Urinary bladder (tissue), 4 donors: Measurements from ENCODE around the gene AMBP. TPM values are rescaled to one million over a fixed set of nuclear protein-coding genes. Genes with fewer than 3 reads are reported as not detected.

Source experiments
- DNase-seq: peaks from one replicate; pipeline ENCODE4 v3.0.0-alpha.2; 2015; ENCODE audit errors: extremely low spot score
- H3K27ac ChIP-seq: one replicate; pipeline ENCODE4 v1.5.1; 2013; ENCODE audit warnings: low read depth, mild to moderate bottlenecking, moderate library complexity
- H3K36me3 ChIP-seq: one replicate; pipeline ENCODE4 v1.6.1; 2013; ENCODE audit warnings: mild to moderate bottlenecking, moderate library complexity; ENCODE audit not compliant: insufficient read depth
- H3K4me1 ChIP-seq: one replicate; pipeline ENCODE4 v1.6.1; 2013; ENCODE audit warnings: mild to moderate bottlenecking, moderate library complexity; ENCODE audit not compliant: insufficient read depth
- H3K4me3 ChIP-seq: one replicate; pipeline ENCODE4 v1.5.1; 2013; ENCODE audit warnings: low read depth, low read length
- whole genome bisulfite sequencing: extraction: QIAGEN DNeasy Blood & Tissue Kit; methylation state at CpG from one replicate; pipeline ENCODE4 v1.1.7; 2013; 5-methylcytosine and 5-hydroxymethylcytosine counted together
- polyA plus RNA-seq: library from polyadenylated mRNA; stranded (reverse); fragments of 200-250 nt; gene quantifications from one replicate; pipeline ENCODE4 v1.2.3, GENCODE V29; 2013
- total RNA-seq: library from RNA; depleted of rRNA; stranded (reverse); fragments of >200 nt; gene quantifications from one replicate; pipeline ENCODE4 v1.2.3, GENCODE V29; 2014
- donor health status: healthy with polysubstance abuse.
- donor health status: healthy.

Gene AMBP
- total and polyA plus RNA-seq, 2 donors, result 2.4 TPM; not detected in 1

DNA sequence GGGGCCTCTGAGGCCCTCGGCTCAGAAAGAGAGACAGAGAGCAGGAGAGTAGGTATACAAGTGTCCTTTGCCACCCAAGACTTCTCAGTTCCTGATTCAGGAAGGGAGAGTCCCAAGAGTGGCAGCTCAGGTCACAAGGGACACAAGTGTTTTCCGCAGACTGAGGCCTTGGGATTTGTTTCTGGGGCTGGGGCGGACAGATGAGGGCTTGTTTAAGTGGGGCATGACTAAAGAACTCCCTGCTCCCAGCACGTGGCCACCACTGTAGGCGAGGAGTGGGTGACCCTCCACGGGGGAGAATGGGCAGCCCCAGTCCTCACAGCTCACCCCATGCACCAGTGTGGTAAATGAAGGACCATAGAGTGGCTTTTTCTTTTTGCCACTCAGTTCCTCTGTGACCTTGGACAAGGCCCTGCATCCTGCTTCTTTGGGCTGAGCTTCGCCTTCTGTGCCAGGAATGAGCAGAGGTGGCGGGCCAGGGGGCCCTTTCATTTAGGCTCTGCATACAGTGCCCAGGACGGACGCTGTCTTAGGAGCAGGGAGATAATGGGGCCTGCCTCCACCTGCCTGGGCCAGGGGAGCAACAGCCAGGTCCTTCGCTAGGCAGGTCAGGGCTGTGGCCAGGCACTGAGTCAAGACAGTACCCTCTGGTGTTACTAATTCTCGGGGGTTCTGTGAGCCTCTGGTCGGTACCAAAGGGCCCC, 50.8 kb downstream of the AMBP start:
- Histone ChIP-seq H3K36me3 (no peaks in the 10 kb centered on the region), H3K4me1 (no peaks in the 10 kb centered on the region), H3K4me3 (no peak overlapping the region), H3K27ac (no peak overlapping the region)
- DNase-seq, result no peak
- WGBS, result 87% methylated on average over 13 of the region's 13 CpGs

- no peak overlapping the region for H3K4me3 ChIP-seq
- no peak for DNase-seq
- H3K36me3 ChIP-seq, result no peaks in the 10 kb centered on the region
- H3K27ac ChIP-seq, result no peak overlapping the region
- WGBS, result 85% methylated on average over 4 of the region's 4 CpGs
- no peaks in the 10 kb centered on the region for H3K4me1 ChIP-seq
These were observed 51.8 kb downstream of the AMBP start for GRCh38 chr9:114026335-114026734.

- Histone ChIP-seq H3K36me3 (no peaks in the 10 kb centered on the region), H3K27ac (no peak overlapping the region), H3K4me1 (no peaks in the 10 kb centered on the region), H3K4me3 (no peak overlapping the region)
- no peak for DNase-seq
- 97% methylated on average over 5 of the region's 5 CpGs for WGBS
These were observed 52.3 kb downstream of the AMBP start for GRCh38 chr9:114025760-114026159.

- 94% methylated on average over 3 of the region's 3 CpGs for WGBS
These were observed 52.8 kb downstream of the AMBP start for GRCh38 chr9:114025196-114025753.

DNA sequence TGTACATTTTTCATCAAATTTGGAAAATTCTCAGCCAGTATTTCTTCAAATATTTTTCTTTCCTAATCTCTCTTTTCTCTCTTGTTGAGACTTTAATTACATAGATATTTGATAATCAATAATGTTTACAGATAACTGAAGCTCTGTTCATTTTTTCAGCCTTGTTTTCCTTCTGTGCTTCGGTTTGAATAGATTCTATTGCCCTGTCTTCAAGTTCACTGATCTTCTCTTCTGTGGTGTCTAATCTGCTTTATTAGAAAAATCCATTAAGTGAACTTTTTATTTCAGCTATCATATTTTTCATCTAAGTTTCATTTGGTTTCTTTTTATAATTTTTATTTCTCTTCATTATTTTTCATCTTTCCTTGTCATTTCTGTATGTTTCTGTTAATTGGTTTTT, 54.1 kb downstream of the AMBP start:
- DNase-seq, result no peak
- Histone ChIP-seq H3K4me1 (no peaks in the 10 kb centered on the region), H3K27ac (no peak overlapping the region), H3K36me3 (no peaks in the 10 kb centered on the region), H3K4me3 (no peak overlapping the region)
- 96% methylated on average over 1 of the region's 1 CpG for WGBS

More at GRCh38 chr9:114025196-114025753, 52.8 kb downstream of the AMBP start:
- Histone ChIP-seq H3K36me3 (no peaks in the 10 kb centered on the region), H3K27ac (no peak overlapping the region), H3K4me3 (no peak overlapping the region), H3K4me1 (no peaks in the 10 kb centered on the region)
- DNase-seq, result no peak

DNA sequence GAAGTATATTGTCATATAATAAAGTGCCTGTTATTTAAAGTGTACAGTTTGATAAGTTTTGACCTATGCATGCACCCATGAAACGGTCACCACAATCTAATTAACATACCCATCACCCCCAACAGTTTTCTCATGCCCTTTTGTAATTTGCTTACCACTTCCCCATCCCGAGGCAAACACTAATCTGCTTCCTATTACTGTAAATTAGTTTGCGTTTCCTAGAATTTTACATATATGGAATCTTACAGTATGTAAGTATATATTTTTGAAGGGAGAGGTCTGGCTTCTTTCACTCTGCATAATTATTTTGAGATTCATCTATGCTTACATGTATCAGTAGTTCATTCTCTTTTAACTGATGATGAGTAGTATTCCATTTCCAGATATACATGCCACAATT, 56.5 kb downstream of the AMBP start:
- Histone ChIP-seq H3K27ac (no peak overlapping the region), H3K4me3 (no peak overlapping the region), H3K4me1 (no peaks in the 10 kb centered on the region), H3K36me3 (no peaks in the 10 kb centered on the region)
- 93% methylated on average over 3 of the region's 3 CpGs for WGBS
- DNase-seq, result no peak

- Histone ChIP-seq H3K4me1 (no peaks in the 10 kb centered on the region), H3K36me3 (no peaks in the 10 kb centered on the region), H3K4me3 (no peak overlapping the region), H3K27ac (no peak overlapping the region)
- 95% methylated on average over 6 of the region's 6 CpGs for WGBS
- DNase-seq, result no peak
These were observed 60.1 kb downstream of the AMBP start for GRCh38 chr9:114017741-114018715.

GRCh38 chr9:114016629-114017423, 61.3 kb downstream of the AMBP start:
- no peak for DNase-seq
- Histone ChIP-seq H3K4me1 (no peaks in the 10 kb centered on the region), H3K27ac (no peak overlapping the region), H3K4me3 (no peak overlapping the region), H3K36me3 (no peaks in the 10 kb centered on the region)
- 95% methylated on average over 14 of the region's 14 CpGs for WGBS

- Histone ChIP-seq H3K27ac (no peak overlapping the region), H3K4me3 (no peak overlapping the region), H3K4me1 (no peaks in the 10 kb centered on the region), H3K36me3 (no peaks in the 10 kb centered on the region)
- 95% methylated on average over 6 of the region's 6 CpGs for WGBS
- no peak for DNase-seq
These were observed 62.0 kb downstream of the AMBP start for GRCh38 chr9:114016101-114016500.

DNA sequence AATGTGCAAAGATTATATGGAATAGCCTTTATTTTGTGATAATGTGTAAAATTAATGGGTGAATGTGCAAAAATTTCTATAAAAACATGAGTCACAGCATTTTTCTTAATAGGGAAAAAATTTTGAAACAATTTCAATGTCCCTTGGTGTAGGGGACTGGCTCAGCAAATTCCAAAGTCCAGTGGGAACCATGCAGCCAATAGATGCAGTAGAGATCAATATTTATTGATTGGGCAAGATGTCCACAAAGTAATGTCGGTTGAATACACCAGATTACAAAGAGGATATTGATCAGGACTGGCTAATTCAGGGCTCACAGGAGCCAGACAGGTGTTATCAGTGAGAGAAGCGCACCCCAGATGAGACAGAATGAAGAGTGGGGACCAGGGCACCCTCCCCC, 62.5 kb downstream of the AMBP start:
- no peaks in the 10 kb centered on the region for H3K36me3 ChIP-seq
- no peak for DNase-seq
- no peak overlapping the region for H3K4me3 ChIP-seq
- 97% methylated on average over 2 of the region's 2 CpGs for WGBS
- no peaks in the 10 kb centered on the region for H3K4me1 ChIP-seq
- H3K27ac ChIP-seq, result no peak overlapping the region

GRCh38 chr9:114014044-114014443, 64.1 kb downstream of the AMBP start:
- Histone ChIP-seq H3K27ac (no peak overlapping the region), H3K36me3 (no peaks in the 10 kb centered on the region)

DNA sequence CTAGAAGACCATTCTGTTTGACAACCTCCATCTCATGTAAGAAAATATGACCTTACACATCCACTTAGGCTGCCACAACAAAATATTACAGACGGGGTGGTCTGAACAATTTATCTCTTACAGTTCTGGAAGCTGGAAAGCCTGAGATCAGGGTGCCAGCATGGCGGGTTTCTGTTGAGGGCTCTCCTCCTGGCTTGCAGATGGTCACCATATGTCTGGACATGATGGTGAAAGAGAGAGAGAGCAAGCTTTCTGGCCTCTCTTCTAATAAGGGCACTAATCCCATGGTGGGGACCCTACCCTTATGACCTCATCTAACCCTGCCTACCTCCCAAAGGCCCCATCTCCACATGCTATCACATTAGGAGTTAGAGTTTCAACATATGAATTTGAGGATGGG, 66.0 kb downstream of the AMBP start:
- no peak for DNase-seq
- WGBS, result 95% methylated on average over 2 of the region's 2 CpGs
- no peaks in the 10 kb centered on the region for H3K4me1 ChIP-seq

More at GRCh38 chr9:114014044-114014443, 64.1 kb downstream of the AMBP start:
- no peak overlapping the region for H3K4me3 ChIP-seq
- H3K4me1 ChIP-seq, result no peaks in the 10 kb centered on the region
- no peak for DNase-seq

DNA sequence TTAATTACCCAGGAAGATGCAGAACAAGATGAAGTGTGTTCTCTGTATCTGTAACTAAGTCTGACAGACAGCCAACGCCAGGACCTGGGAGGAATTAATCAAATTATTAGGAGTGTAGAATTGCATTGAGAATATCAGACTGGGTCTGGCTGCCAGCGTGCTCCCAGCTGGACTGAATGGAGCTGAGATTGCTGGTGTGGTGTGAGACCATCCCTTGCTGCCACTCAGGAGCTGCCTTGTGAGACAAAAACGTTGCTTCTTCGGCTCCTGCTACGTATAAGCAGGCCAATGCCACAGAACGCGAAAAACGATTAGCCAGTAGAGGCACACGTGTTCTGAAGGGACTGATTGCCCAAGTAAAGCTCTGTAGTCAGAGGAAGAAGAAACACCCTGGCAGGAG, 66.8 kb downstream of the AMBP start:
- 91% methylated on average over 9 of the region's 9 CpGs for WGBS
- Histone ChIP-seq H3K36me3 (no peaks in the 10 kb centered on the region), H3K4me3 (no peak overlapping the region), H3K27ac (no peak overlapping the region), H3K4me1 (no peaks in the 10 kb centered on the region)
- DNase-seq, result no peak

More for the DNA sequence above, 66.0 kb downstream of the AMBP start:
- H3K4me3 ChIP-seq, result no peak overlapping the region
- H3K36me3 ChIP-seq, result no peaks in the 10 kb centered on the region
- no peak overlapping the region for H3K27ac ChIP-seq
